Astrocyte (in vitro differentiated cells and primary cell): ENCODE measurements around the gene EXOC3L2. TPM values are rescaled to one million over a fixed set of nuclear protein-coding genes. Genes with fewer than 3 reads are reported as not detected.

Source experiments
- DNase-seq: peaks from one replicate; pipeline ENCODE4 v3.0.0-alpha.2; 2010; ENCODE audit warnings: low read depth
- FAIRE-seq: peaks from 2 replicates; lab custom pipeline; 2011; peaks lifted over from hg19 to GRCh38; lab: Jason Lieb, UNC
- H2AFZ ChIP-seq: 2 replicates; pipeline ENCODE4 v1.6.0; 2012; ENCODE audit warnings: low read depth, low read length, inconsistent platforms
- H3K27ac ChIP-seq: 2 replicates; pipeline ENCODE4 v1.5.1; 2011; ENCODE audit warnings: low read depth, low read length, inconsistent platforms
- H3K27me3 ChIP-seq: 2 replicates; pipeline ENCODE4 v1.6.0; 2011; ENCODE audit warnings: low read length, inconsistent platforms; ENCODE audit not compliant: insufficient read depth
- H3K36me3 ChIP-seq: 2 replicates; pipeline ENCODE4 v1.5.1; 2011; ENCODE audit warnings: low read length, inconsistent platforms; ENCODE audit not compliant: insufficient read depth
- H3K4me1 ChIP-seq: 2 replicates; pipeline ENCODE4 v1.5.1; 2011; ENCODE audit warnings: low read length, inconsistent platforms; ENCODE audit not compliant: insufficient read depth
- H3K4me2 ChIP-seq: 2 replicates; pipeline ENCODE4 v1.6.0; 2012; ENCODE audit warnings: low read length, inconsistent platforms
- H3K4me3 ChIP-seq: 2 replicates; pipeline ENCODE4 v1.5.1; 2011; ENCODE audit warnings: low read depth, mild to moderate bottlenecking, low read length, inconsistent platforms; ENCODE audit not compliant: insufficient read depth
- H3K79me2 ChIP-seq: 2 replicates; pipeline ENCODE4 v1.6.0; 2012; ENCODE audit warnings: mild to moderate bottlenecking, low read length, inconsistent platforms; ENCODE audit not compliant: insufficient read depth
- H3K9ac ChIP-seq: 2 replicates; pipeline ENCODE4 v1.6.0; 2012; ENCODE audit warnings: mild to moderate bottlenecking, low read length, inconsistent platforms
- H3K9me3 ChIP-seq: 2 replicates; pipeline ENCODE4 v1.5.1; 2012; ENCODE audit warnings: low read depth, mild to moderate bottlenecking, low read length, inconsistent platforms; ENCODE audit not compliant: insufficient read depth
- H4K20me1 ChIP-seq: 2 replicates; pipeline ENCODE4 v1.6.0; 2012; ENCODE audit warnings: low read length, inconsistent platforms; ENCODE audit not compliant: insufficient read depth
- H3K27ac Mint-ChIP-seq: one replicate; pipeline ENCODE4 v1.8.0; 2021; ENCODE audit warnings: mild to moderate bottlenecking, mixed read lengths; ENCODE audit not compliant: unreplicated experiment
- H3K27me3 Mint-ChIP-seq: one replicate; pipeline ENCODE4 v1.8.0; 2021; ENCODE audit warnings: low read depth, mixed read lengths; ENCODE audit not compliant: unreplicated experiment
- H3K36me3 Mint-ChIP-seq: one replicate; pipeline ENCODE4 v1.8.0; 2021; ENCODE audit warnings: low read depth, mixed read lengths; ENCODE audit not compliant: unreplicated experiment
- H3K4me1 Mint-ChIP-seq: one replicate; pipeline ENCODE4 v1.8.0; 2021; ENCODE audit warnings: low read depth, mixed read lengths; ENCODE audit not compliant: unreplicated experiment
- H3K4me3 Mint-ChIP-seq: one replicate; pipeline ENCODE4 v1.8.0; 2021; ENCODE audit warnings: mild to moderate bottlenecking, moderate library complexity, mixed read lengths; ENCODE audit not compliant: unreplicated experiment
- H3K9me3 Mint-ChIP-seq: one replicate; pipeline ENCODE4 v1.8.0; 2021; ENCODE audit warnings: mild to moderate bottlenecking, mixed read lengths; ENCODE audit not compliant: unreplicated experiment
- CTCF ChIP-seq: IDR thresholded peaks from 2 replicates; pipeline ENCODE4 v1.5.1; 2011; ENCODE audit warnings: low read depth, mild to moderate bottlenecking, inconsistent platforms, low read length, moderate library complexity; ENCODE audit not compliant: insufficient read depth
- EZH2 ChIP-seq: IDR thresholded peaks from 2 replicates; pipeline ENCODE4 v1.6.1; 2012; ENCODE audit warnings: mild to moderate bottlenecking, low read length, inconsistent platforms; ENCODE audit not compliant: insufficient read depth
- total RNA-seq: library from RNA; stranded (reverse); gene quantifications from 2 replicates; pipeline ENCODE4 v1.2.1, GENCODE V29; 2021

The EXOC3L2 gene
- total RNA-seq, 1 donor from 2014 or later, result 0.61 TPM

GRCh38 chr19:45244133-45244794 is 943 bp downstream of the EXOC3L2 start:
- FAIRE-seq (no peak), DNase-seq (no peak)
- no peak for TF ChIP-seq CTCF
- no peak for TF ChIP-seq EZH2
- Mint-ChIP-seq H3K9me3 (no peaks in the 10 kb centered on the region), H3K27me3 (no peaks in the 10 kb centered on the region), H3K4me1 (peaks cover 18% of the 10 kb centered on the region), H3K4me3 (peak overlapping the region; percentile 75), H3K27ac (no peak overlapping the region), H3K36me3 (no peaks in the 10 kb centered on the region)
- Histone ChIP-seq H3K27ac (no peak overlapping the region), H3K36me3 (no peaks in the 10 kb centered on the region), H3K4me1 (no peaks in the 10 kb centered on the region), H2AFZ (no peak overlapping the region), H3K9ac (no peak overlapping the region), H3K4me3 (no peak overlapping the region), H3K27me3 (peaks cover 2% of the 10 kb centered on the region), H3K4me2 (no peak overlapping the region), H3K79me2 (no peaks in the 10 kb centered on the region), H4K20me1 (no peaks in the 10 kb centered on the region), H3K9me3 (no peaks in the 10 kb centered on the region)

- Mint-ChIP-seq H3K4me1 (peaks cover 18% of the 10 kb centered on the region), H3K36me3 (no peaks in the 10 kb centered on the region), H3K4me3 (no peak overlapping the region), H3K27ac (no peak overlapping the region), H3K9me3 (no peaks in the 10 kb centered on the region), H3K27me3 (peaks cover 2% of the 10 kb centered on the region)
- Histone ChIP-seq H3K27ac (no peak overlapping the region), H3K4me3 (no peak overlapping the region), H2AFZ (no peak overlapping the region), H3K4me1 (no peaks in the 10 kb centered on the region), H3K4me2 (no peak overlapping the region), H3K9ac (no peak overlapping the region), H3K36me3 (no peaks in the 10 kb centered on the region), H3K9me3 (no peaks in the 10 kb centered on the region), H3K79me2 (no peaks in the 10 kb centered on the region), H4K20me1 (no peaks in the 10 kb centered on the region), H3K27me3 (no peaks in the 10 kb centered on the region)
- FAIRE-seq (no peak), DNase-seq (no peak)
- TF ChIP-seq CTCF, result no peak
- no peak for TF ChIP-seq EZH2
Measured at GRCh38 chr19:45243144-45243732, 2.0 kb downstream of the EXOC3L2 start.

- peaks cover 4% of the 10 kb centered on the region for H3K36me3 Mint-ChIP-seq
- Histone ChIP-seq H3K27me3 (peaks cover 24% of the 10 kb centered on the region), H2AFZ (no peak overlapping the region), H3K4me2 (no peak overlapping the region), H3K36me3 (no peaks in the 10 kb centered on the region), H4K20me1 (no peaks in the 10 kb centered on the region), H3K9ac (no peak overlapping the region), H3K79me2 (no peaks in the 10 kb centered on the region), H3K4me3 (no peak overlapping the region), H3K27ac (no peak overlapping the region), H3K4me1 (no peaks in the 10 kb centered on the region), H3K9me3 (no peaks in the 10 kb centered on the region)
- H3K9me3 Mint-ChIP-seq, result peaks cover under 1% of the 10 kb centered on the region
- no peak overlapping the region for H3K4me3 Mint-ChIP-seq
- peaks cover 37% of the 10 kb centered on the region for H3K27me3 Mint-ChIP-seq
- H3K4me1 Mint-ChIP-seq, result peaks cover 6% of the 10 kb centered on the region
- no peak overlapping the region for H3K27ac Mint-ChIP-seq
- no peak for TF ChIP-seq EZH2
- no peak for TF ChIP-seq CTCF
- FAIRE-seq, result no peak
- no peak for DNase-seq
Measured at GRCh38 chr19:45238556-45238955, 6.7 kb downstream of the EXOC3L2 start.
